Kidney epithelial cell (primary cell): Measurements from ENCODE around the gene ABCA7. TPM values are rescaled to one million over a fixed set of nuclear protein-coding genes. Genes with fewer than 3 reads are reported as not detected.

ENCODE experiments used
- DNase-seq: peaks from one replicate; pipeline ENCODE4 v3.0.0-alpha.2; 2010; ENCODE audit warnings: low read depth
- H3K27me3 ChIP-seq: 2 replicates; pipeline ENCODE4 v1.6.0; 2011; ENCODE audit warnings: low read length; ENCODE audit not compliant: control insufficient read depth, insufficient read depth
- H3K36me3 ChIP-seq: 2 replicates; pipeline ENCODE4 v1.5.1; 2011; ENCODE audit warnings: low read length; ENCODE audit not compliant: control insufficient read depth, insufficient read depth
- H3K4me3 ChIP-seq: 2 replicates; pipeline ENCODE4 v1.5.1; 2011; ENCODE audit warnings: low read depth, mild to moderate bottlenecking, control low read depth, low read length
- CTCF ChIP-seq: IDR thresholded peaks from 2 replicates; pipeline ENCODE4 v1.5.1; 2011; ENCODE audit warnings: mild to moderate bottlenecking, moderate library complexity, low read length, control low read depth, inconsistent platforms; ENCODE audit not compliant: insufficient read depth, poor library complexity, severe bottlenecking
- total RNA-seq: library from RNA; depleted of rRNA; stranded (reverse); fragments of >200 nt; gene quantifications from 2 replicates; pipeline ENCODE4 v1.2.3, GENCODE V29; 2015

ABCA7 gene
- total RNA-seq, 1 donor from 2014 or later, result 16.4 TPM

DNA sequence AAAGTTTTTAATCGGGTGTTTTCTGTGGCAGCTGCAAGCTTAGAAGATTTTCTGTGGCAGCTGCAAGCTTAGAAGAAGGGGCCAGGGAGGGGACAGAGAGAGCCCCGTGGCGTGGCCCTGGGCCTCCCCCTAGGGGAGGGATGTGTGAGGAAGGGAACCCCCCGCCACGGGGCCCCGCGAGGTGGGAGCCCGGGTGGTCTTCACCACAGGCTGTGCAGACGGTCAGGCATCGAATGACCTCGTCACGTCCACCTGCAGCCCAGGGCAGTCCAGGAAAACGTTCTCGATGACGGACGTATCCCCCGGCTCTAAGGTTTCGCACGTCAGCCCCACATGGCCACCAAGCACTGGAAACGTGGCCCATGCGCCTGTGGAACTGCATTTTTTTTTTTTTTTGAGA, 46.7 kb downstream of the ABCA7 start:
- no peak for DNase-seq
- TF ChIP-seq CTCF, result no peak
- Histone ChIP-seq H3K27me3 (peaks cover 3% of the 10 kb centered on the region), H3K4me3 (no peak overlapping the region), H3K36me3 (peaks cover 2% of the 10 kb centered on the region)

GRCh38 chr19:1087813-1088415, 48.0 kb downstream of the ABCA7 start:
- no peak for TF ChIP-seq CTCF
- H3K36me3 ChIP-seq, result peaks cover 4% of the 10 kb centered on the region
- H3K4me3 ChIP-seq, result no peak overlapping the region
- no peaks in the 10 kb centered on the region for H3K27me3 ChIP-seq
- no peak for DNase-seq

DNA sequence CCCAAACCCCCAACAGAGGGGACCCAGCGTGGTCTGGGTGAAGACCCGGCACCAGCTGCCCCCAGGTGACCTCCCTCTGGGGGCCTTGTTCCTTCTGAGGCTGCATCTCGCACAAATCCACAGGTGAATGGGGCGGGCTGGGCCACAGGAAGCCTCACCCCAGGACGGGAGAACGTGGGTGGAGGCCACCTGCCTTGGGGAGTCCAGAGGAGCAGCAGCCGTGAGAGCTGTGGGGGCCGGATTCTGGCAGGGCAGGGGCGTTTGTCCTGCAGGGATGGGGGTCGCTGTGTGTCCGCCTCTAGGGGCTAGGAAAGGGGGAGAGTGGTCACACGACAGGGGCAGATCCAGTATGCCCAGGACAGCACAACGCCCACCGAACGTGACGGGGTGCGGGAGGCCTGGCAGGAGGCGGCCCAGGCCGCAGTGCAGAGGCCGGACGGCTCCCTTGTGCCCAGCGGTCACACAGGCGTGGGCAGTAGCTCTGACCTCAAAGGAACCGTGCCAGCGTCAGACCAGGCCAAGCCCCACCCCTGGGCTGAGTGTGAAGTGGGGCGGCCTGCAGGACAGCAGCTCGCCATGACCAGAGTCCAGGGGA, 48.6 kb downstream of the ABCA7 start:
- TF ChIP-seq CTCF, result no peak
- DNase-seq, result no peak
- Histone ChIP-seq H3K4me3 (no peak overlapping the region), H3K27me3 (no peaks in the 10 kb centered on the region), H3K36me3 (peaks cover 4% of the 10 kb centered on the region)

- TF ChIP-seq CTCF, result no peak
- Histone ChIP-seq H3K27me3 (no peaks in the 10 kb centered on the region), H3K36me3 (peaks cover 4% of the 10 kb centered on the region), H3K4me3 (no peak overlapping the region)
- no peak for DNase-seq
These were observed 49.3 kb downstream of the ABCA7 start for GRCh38 chr19:1089126-1089771.

DNA sequence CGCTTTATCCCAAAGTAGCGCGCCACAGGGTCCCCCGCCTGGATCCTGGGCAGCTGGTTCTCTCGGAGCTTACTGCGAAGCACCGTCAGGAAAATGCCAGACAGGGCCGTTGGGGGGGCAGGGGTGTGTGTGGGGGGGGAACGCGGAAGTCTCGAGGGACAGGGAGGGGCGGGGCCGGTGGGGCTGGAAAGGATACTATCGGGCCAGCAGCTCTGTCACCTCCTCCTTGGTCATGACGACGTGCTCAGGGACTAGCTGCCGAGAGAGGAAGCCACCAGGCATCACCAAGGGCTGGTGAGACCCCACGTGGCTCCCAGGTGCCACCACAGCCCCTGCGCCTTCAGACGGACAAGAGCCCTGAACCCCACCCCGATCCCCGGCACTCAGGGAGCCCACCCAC, 50.0 kb downstream of the ABCA7 start:
- no peaks in the 10 kb centered on the region for H3K27me3 ChIP-seq
- no peak overlapping the region for H3K4me3 ChIP-seq
- DNase-seq, result no peak
- H3K36me3 ChIP-seq, result peaks cover 4% of the 10 kb centered on the region
- no peak for TF ChIP-seq CTCF
